Liver (tissue), 3 donors: ENCODE measurements around the gene RNU6-1.

Source experiments
- CTCF ChIP-seq: fragments of 150-350 bp; IDR thresholded peaks from 2 replicates; pipeline ENCODE4 v1.5.1; 2017; ENCODE audit warnings: improper control_type of control experiment, low read depth, low read length; ENCODE audit not compliant: missing input control
- FOXA1 ChIP-seq: IDR thresholded peaks from 2 replicates; pipeline ENCODE4 v1.6.1; 2016; ENCODE audit warnings: antibody characterized with exemption
- GABPA ChIP-seq, 2 donors: IDR thresholded peaks in 1 of 2; conservative IDR thresholded peaks in 1 of 2; 2 replicates each; pipeline ENCODE4 v1.6.1; 2016; ENCODE audit warnings: antibody characterized with exemption in 2 of 2, mild to moderate bottlenecking in 1 of 2, moderate library complexity in 1 of 2
- REST ChIP-seq: IDR thresholded peaks from 2 replicates; pipeline ENCODE4 v1.6.1; 2016; ENCODE audit warnings: antibody characterized with exemption, mild to moderate bottlenecking
- TAF1 ChIP-seq: conservative IDR thresholded peaks from 2 replicates; pipeline ENCODE4 v1.6.1; 2016; ENCODE audit warnings: antibody characterized with exemption, mild to moderate bottlenecking
- YY1 ChIP-seq: IDR thresholded peaks from 2 replicates; pipeline ENCODE4 v1.6.1; 2016; ENCODE audit warnings: antibody characterized with exemption, mild to moderate bottlenecking
- donor health status: healthy.
- donor health status: healthy.

GRCh38 chr15:67849538-67849937 is 9.7 kb upstream of the RNU6-1 start:
- TF ChIP-seq REST (no peak), GABPA (IDR thresholded peaks at IDR 0.05 in 1 of 2, conservative IDR thresholded peaks at IDR 0.05 in 1 of 2) (no peak), CTCF (no peak), FOXA1 (no peak), TAF1 (no peak), YY1 (no peak)
